GM19463 (cell line): ENCODE measurements around the gene COL24A1.
A peak's percentile ranks its signal among the peaks of the same experiment; 100 is the strongest.
"Not testable (repeated sequence)": the region's sequence is repeated elsewhere in the genome, so short reads cannot be mapped to it uniquely, and the experiment has no call there.

Experiments
- ATAC-seq: cut with Tn5 transposase; IDR thresholded peaks from one replicate; pipeline ENCODE4 v1.9.1; 2021; ENCODE audit warnings: mild to moderate bottlenecking, moderate library complexity; ENCODE audit not compliant: unreplicated experiment

COL24A1 gene

DNA sequence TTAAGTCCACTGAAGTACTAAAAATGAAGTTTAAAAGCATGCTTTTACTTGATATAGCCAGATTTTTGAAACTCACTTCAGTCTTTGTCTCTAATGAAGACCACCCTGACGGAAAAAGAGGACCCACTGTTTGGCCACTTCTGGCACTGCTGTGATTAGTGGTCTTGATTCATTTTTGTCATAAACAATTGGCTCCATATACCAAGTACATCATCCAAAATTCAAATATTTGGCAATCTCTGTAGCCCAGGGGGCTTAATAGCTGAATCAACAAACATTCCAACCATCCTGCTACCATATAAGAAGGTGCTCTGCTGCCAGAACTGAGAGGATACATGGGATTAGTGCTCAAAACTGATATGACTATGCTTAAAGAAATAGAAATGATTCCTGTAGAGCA lies 156.0 kb downstream of the COL24A1 start:
- no peak for ATAC-seq

DNA sequence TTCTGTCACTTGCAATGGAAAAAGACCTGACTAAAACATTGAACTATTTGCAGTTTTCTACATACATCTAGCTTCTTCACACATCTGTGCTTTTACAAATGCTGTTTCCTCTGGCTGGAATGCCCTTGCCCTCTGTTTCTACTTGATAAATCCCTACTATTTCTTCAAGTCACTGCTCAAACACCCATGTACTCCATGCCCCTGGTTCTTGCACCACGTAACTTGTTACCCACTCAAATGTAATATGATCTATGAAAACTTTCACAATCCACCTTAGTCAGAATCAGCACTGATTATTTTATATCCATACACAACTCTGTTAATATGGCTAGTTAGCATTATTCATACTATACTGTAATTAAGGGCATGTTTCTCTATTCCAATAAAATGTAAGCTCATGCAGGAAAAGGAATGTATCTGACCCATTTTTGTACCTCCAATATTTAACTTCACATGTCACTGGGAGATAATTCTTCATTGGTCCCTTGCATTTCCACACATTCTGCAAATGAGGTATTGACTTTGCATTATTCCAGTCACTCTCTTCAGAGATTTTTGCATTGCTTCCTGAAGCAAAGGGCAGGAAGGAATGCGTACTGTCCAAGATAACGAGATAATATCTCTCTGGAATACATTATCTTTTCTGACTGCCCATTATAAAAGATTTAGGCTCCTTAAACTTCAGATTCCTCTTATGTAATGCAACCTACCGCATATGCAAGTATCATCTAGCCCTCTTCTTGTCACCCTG lies 158.3 kb downstream of the COL24A1 start:
- ATAC-seq = no peak

DNA sequence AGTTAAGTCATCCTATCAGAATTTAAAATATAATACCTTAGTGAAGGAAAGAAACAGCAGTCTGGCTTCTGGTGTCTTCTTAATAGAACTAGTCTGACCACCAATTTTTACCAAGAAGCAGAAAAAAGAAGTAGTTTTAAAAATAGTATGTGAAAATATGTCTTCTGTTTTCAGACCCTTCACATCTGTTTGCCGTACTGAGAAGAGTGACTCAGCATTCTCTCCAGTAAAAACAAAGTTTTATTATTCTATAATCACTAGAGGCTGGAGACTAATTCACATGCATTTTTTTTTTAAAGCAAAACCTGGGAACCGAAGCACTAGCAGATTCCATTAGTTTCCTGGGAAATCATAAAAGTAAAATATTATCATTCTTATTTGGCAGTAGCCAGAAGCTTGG lies 163.8 kb downstream of the COL24A1 start:
- ATAC-seq = peak; percentile 54

DNA sequence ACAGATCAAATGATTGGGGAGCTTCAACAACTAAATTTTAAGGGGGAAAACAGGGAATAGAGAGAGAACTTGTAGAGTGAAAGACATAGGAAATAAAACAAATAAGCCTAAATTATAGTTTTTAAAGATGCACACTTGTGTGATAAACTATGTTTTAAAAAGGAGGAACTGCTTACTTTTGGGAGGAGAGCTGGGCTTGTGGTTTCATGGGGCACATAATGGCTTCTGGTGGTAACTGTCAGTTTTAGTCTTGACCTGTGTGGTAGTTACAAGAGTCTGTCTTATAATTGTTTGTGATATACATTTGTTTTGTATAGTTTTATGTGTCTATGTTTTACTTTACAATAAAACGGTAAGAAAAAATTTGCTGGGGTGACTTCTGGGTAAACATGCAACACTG lies 165.3 kb downstream of the COL24A1 start:
- ATAC-seq = peak; percentile 40

DNA sequence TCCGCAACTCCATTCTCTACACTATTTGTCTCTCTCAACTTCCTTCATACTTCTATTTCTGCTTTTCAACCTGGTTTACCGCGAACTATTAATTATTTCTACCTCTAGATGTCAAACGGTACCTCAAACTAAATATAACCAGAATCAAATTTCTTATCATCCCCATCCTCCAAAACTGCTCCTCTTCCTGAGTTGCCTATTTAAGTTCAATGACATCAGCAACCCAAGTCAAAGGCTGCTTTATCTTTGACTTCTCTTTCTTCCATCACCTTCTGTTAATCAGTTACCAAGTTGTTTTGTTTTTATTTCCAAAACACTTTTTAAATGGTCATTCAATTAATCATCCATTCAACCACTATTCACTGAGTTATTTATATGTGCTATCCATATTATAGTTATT lies 171.9 kb downstream of the COL24A1 start:
- ATAC-seq = no peak

DNA sequence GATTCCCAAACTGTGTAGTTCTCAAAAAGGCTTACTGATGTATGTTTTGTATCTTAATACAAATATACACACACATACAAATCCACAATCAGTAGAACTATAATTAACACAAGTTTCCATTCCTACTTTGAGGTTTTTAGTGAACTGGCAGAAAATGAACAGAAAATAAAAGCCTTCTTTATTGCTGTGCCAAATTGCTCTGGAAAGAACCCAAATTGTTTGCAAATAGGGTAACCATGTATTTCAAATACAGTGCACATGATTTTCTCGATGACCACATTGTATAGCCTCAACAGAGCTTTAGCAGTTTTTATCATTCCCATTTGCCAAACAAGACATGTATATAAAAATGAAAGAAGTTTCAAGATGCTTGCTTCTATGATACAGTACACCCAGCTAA lies 173.3 kb downstream of the COL24A1 start:
- ATAC-seq = no peak

DNA sequence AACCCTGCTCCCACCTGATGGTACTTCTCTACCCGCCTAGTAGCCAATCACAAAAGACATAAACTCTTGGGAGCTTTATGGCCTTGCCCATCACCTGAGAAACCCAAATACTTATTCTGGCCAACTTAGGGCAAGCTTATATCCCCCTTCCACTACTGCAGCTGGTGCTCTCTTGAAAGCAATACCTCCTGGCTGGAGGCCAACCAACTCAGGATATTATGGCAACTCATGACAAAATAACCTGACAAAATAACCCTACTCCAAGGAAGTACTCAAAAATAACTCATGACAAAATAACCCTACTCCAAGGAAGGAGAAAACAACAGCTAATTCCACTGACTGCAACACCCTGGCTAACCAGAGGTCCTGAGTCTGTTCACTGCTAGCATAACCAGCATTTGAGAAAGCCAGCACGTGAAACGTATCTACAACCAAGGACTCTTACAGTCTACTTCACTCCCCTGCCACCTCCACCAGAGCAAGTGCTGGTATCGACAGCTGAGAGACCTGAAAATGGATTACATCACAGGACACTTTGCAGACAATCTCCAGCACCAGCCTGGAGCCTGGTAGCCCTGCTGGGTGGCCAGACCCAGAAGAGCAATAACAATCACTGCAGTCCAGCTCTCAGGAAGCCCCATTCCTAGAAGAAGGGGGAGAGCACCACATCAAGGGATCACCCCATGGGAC lies 179.9 kb downstream of the COL24A1 start:
- no peak for ATAC-seq

DNA sequence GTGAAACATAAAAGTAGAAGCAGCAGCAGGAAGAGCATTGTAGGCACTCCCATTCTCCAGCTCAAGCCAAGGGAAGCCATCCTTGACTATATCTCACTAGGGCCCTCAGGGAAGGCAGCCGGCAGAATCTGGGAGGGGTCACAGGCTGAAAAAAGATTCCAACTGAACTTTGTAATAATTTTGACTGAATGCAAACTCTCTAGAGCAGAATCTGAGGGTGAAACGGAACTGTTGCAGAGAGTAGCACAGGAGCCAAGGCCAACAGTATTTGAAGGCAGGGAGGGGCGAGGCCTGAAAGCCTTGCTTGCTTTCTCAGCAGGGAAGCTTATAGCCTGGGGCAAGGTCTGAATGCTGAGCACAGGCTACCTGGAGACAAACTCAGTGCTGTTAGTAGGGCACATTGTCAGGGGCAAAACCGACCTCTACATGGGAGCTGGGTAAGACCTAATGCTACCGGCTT lies 180.6 kb downstream of the COL24A1 start:
- ATAC-seq = no peak

DNA sequence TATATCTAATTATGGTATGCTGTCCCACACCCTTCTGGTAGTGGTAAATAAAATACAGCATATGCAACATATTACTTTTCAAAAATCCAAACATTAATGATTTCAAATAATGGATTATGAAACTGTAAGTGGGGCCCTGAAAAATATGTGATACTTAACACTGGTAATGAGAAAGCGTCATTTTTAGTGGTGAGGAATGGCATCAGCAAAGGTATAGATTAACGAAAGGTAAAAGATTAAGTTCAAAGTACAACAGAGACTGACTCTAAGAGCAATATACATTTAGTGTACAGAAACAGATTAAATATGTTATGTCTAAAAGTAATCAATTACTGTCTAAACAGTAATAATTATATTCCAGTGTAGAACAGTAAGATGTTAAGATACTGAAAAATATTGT lies 194.1 kb downstream of the COL24A1 start:
- no peak for ATAC-seq

DNA sequence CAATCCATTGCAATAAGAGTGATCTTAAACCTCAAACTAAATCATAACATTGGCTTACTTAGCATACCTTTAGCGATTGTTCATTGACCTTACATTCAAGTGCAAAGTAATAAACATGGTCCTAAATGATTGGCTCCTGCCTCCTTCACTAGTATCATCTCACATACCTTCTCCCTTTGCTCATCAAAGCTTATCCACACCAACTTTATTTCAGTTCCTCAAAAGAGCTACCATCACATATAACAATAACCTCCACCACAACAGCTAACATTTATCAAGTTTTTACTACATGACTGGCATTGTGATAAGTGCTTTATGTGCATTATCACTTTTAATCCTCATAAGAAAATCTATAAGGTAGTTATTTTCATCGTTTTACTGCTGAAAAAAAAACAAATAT lies 198.8 kb downstream of the COL24A1 start:
- ATAC-seq = no peak

DNA sequence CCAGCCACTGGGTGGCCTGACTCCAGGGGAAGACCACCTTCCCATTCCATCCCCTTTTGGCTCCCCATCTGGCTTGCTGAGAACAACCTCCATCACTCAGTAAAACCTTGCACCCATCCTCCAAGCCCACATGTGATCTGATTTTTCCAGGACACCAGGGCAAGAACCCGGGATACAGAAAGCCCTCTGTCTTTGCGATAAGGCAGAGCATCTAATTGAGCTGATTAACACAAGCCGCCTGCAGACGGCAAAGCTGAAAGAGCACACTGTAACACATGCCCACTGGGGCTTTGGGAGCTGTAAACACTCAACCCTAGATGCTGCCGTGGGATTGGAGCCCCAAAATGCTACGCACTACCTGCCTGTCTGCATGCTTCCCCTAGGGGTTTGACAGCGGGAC lies 201.4 kb downstream of the COL24A1 start:
- not testable (repeated sequence) for ATAC-seq

DNA sequence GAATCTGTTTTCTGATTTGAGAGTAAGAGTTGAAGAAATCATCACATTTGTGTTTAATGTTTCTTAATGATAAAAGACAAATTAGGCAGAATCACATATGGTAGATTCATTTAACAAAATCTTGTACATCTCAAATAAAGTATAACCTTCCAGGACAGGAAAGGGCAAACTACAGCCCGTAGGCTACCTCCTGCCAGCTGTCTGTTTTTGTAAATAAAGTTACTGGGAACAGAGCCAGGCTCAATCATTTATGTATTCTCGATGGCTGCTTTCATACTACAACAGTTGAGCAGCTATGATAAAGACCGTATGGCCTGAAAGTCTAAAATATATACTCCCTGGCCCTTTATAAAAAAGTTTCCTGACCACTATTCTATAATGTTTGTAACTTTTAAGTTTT lies 204.1 kb downstream of the COL24A1 start:
- no peak for ATAC-seq

DNA sequence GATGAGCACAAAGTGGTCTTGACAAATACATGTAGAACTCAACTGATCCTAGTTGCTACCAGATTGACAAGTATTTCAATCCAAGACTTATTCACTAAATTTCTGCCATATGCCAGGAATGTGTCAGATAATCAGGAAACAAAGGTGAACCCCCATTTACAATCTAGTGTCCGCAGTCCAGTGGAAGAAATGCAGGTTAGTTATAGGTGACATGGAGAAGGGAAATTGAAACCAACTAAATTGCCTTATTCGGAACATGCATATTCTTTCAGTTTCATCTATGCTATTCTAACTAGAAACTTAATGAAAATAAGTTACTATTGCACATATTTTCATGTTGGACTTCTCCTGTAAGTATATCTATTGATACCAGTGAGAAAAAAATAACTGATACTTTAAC lies 209.4 kb downstream of the COL24A1 start:
- ATAC-seq = no peak

DNA sequence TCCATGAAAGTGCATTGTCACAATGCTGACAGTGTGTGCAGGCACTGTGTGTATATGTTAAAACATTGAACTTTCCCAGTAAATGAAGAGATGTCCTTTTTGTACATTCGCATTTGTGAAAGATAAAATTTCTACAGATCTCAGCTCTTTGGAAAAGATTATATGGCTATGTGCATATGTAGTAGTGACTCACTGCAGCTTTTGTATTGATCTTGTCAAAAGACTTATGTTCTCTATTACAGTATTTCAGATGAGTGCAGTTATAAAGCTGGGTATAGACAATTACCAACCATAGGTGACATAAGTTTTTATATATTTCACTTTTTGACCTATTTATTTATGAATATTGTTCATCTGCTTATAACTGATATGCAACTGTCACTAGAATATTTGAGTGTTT lies 212.6 kb downstream of the COL24A1 start:
- ATAC-seq = no peak

DNA sequence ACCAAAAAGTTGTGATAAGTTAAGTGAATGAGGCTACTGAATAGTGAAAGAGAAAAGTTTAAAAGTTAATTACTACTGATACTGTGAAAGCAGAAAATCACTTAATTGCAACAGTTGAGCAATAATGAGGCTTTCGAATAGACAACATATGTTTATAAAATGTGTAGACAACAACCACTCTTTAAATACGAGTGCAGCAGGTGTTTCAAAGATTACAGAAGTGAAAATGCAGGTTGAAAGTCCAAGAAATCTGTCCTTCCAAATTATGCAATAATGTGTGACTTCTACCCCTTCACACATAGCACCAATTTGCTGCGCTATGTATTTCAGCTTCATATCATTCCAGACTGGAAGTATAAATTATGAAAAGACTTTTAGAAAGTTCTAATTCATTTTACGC lies 213.0 kb downstream of the COL24A1 start:
- peak; percentile 44 for ATAC-seq

DNA sequence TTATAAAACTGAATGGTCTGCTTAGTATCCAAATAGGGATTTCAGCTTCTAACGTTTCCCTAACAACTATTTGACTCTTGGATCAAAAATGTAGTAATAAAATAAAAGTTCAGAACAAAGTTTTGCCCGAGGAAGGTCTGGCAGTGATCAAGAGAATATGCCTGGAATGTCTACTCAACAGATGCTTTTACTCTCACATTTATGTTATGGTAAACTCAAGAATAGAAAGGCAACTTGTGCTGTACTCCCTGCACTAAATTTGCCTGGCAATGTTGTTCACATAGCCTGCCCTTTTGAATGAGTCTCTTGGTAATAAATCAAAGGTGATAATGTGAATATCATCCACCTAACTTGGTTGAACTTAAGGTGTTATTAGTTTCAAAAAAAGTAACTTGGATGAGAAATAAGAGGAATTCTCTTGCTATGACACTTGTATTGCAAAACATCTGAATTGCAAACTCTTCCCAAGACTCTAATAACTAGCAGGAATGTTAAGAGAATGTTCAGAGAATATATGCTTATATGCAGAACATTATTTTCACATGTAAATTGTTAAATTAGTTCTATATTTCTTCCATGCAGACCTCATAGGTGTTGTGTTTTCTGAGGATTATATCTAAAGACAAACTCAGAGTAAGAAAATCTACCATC lies 215.8 kb downstream of the COL24A1 start:
- ATAC-seq = no peak

DNA sequence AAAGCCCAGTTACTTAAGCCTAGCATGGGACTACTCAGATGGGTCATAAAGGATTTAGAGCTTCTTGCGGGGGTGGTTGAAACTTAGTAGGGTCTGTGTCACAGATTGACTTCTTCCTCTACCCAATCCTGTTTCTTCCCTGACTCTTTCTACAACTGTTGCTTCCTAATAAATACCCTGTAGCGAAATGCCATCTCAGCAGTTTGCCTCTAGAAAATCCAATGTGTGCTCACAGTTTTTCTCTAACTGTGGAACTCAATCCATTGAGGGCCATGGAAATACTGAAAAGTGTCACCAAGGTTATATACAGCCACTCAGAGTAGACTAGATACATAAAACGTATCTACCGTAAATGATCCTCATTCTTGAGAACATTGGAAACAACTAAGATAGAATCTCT lies 217.7 kb downstream of the COL24A1 start:
- no peak for ATAC-seq

DNA sequence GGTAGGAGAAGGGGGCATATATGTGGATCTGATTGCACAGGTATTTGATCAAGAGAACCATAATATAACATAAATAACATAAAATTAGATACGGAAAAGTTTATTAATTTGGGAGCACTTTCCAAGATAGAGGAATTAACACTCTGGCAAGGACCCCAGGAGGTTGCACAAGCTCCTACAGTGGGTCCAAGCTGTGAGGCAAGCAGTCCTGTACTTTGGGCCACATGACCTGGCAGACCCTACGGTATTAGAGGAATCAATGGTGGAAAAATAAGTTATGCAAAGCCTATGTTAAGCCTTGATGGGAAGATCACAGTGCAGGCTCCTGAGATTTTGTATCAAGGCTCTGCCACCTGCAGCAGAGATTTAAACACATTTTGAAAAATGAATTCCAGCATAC lies 220.1 kb downstream of the COL24A1 start:
- ATAC-seq = no peak

DNA sequence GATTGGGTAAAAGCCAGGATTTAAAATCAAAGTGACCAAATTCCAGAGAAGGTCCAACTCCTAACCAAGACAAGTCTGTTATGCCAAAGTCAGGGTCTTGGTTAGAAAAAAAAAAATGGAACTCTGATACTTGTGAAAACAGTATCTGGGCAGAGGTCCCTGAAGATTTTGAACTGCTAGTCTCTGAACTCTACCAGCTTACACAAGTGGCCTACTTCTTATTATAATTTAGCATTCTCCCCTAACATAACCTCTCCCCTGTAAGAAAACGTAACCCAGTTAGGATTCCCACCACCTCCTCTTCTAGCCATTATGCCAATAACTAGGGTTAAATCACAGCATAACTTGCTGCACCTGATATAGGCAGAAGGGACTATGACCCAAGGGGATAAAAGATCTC lies 220.5 kb downstream of the COL24A1 start:
- ATAC-seq = no peak

DNA sequence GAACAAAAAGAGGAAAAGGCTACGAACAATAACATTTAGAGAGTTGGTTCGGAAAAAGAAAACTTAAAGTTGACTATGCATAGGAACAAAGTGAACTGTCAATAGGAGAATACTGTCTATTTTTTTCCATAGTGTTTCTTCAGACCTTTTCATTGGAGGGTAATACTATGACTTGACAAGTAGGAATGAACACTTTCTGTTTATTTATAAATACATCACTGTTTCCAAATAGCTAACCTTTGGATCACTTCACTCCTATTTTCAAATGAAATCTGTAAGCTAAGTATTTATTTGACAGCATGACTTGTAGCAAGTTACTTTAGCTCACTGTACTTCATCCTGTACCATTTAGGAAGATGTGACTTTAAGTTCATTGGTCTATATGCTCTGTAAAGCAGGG lies 221.3 kb downstream of the COL24A1 start:
- ATAC-seq = no peak

DNA sequence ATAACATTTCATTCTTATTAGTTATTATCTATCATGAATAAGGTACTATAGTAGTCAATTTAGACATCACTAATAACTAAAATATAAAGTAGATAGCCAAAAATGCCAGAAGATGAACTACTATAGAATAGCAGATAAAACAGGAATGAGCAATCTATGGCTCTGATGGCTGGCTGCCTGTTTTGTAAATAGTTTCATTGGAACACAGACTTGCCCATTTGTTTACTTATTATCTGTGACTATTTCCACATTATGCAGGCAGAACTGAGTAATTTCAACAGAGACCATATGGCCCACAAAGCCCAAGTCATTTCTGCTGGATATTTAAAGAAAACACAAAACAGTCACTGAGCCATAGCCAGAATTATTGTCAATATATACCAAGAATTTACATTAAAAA lies 222.1 kb downstream of the COL24A1 start:
- ATAC-seq = no peak

DNA sequence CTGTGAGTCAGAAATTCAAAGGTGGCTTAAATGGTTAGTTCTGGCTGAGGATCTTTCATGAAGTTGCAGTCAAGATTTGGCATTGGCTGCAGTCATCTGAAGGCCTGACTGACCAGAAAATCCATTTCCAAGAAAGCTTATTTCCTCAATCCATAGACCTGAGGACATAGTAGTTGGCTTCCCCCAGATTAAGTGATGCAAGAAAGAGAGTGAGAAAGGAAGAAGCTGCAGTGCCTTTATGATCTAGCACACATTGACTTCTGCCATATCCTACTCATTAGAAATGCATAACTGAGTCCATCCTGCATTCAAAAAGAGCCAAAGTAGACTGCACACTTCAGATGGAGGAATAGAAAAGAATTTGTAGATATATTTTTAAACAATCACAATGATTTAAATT lies 222.6 kb downstream of the COL24A1 start:
- ATAC-seq = no peak
